ENCODE data around the gene LRRC8E.
"Not testable (repeated sequence)": the region's sequence is repeated elsewhere in the genome, so short reads cannot be mapped to it uniquely, and the experiment has no call there.

The LRRC8E gene

DNA sequence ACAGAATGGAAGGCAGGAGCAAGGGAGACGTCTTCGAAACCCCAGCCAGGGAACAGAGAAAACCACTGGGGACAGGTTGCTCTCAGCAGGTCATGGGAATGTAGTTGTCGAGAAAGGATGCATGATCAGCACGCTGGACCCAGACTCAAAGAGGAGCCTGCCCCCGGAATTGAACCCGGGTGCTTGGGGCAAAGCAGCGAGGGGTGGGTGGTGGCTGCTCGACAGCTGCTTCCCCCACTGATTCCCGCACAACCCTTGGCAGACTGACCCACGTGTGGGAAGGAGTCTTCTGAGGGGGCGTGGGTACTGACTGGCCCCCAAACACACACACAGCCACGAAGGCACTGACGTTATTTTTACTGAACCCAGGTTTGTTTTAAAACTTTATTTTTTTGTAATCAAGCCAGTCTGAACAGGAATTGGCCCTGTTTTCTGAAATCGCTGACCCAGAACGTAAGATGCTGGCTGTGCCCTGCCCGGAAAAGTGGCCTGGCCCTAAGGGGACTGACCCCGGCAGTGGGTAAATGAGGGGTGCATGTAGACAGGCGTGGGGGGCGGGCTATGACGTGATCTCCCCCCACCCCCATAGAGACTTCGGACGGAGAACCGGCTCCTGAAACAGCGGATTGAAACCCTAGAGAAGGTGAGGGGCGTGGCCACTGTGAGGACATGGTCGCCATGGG, 32.7 kb upstream of the LRRC8E start:
- TF ChIP-seq, protein P1, sequence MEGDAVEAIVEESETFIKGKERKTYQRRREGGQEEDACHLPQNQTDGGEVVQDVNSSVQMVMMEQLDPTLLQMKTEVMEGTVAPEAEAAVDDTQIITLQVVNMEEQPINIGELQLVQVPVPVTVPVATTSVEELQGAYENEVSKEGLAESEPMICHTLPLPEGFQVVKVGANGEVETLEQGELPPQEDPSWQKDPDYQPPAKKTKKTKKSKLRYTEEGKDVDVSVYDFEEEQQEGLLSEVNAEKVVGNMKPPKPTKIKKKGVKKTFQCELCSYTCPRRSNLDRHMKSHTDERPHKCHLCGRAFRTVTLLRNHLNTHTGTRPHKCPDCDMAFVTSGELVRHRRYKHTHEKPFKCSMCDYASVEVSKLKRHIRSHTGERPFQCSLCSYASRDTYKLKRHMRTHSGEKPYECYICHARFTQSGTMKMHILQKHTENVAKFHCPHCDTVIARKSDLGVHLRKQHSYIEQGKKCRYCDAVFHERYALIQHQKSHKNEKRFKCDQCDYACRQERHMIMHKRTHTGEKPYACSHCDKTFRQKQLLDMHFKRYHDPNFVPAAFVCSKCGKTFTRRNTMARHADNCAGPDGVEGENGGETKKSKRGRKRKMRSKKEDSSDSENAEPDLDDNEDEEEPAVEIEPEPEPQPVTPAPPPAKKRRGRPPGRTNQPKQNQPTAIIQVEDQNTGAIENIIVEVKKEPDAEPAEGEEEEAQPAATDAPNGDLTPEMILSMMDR (IDR thresholded peaks at IDR 0.05; ENCODE audit: low read depth, low read length): no peak
- no peak overlapping the region for H3K4me3 ChIP-seq (replicated peaks in 1 of 2; ENCODE audit: low read depth in 2 of 2, low read length in 2 of 2)
- no peak for DNase-seq (ENCODE audit: low read depth in 2 of 2)

GRCh38 chr19:7856109-7856591, 32.2 kb upstream of the LRRC8E start:
- TF ChIP-seq, protein P1 (IDR thresholded peaks at IDR 0.05; ENCODE audit: low read depth, low read length): no peak
- no peak for DNase-seq (ENCODE audit: low read depth in 2 of 2)
- no peak overlapping the region for H3K4me3 ChIP-seq (replicated peaks in 1 of 2; ENCODE audit: low read depth in 2 of 2, low read length in 2 of 2)

DNA sequence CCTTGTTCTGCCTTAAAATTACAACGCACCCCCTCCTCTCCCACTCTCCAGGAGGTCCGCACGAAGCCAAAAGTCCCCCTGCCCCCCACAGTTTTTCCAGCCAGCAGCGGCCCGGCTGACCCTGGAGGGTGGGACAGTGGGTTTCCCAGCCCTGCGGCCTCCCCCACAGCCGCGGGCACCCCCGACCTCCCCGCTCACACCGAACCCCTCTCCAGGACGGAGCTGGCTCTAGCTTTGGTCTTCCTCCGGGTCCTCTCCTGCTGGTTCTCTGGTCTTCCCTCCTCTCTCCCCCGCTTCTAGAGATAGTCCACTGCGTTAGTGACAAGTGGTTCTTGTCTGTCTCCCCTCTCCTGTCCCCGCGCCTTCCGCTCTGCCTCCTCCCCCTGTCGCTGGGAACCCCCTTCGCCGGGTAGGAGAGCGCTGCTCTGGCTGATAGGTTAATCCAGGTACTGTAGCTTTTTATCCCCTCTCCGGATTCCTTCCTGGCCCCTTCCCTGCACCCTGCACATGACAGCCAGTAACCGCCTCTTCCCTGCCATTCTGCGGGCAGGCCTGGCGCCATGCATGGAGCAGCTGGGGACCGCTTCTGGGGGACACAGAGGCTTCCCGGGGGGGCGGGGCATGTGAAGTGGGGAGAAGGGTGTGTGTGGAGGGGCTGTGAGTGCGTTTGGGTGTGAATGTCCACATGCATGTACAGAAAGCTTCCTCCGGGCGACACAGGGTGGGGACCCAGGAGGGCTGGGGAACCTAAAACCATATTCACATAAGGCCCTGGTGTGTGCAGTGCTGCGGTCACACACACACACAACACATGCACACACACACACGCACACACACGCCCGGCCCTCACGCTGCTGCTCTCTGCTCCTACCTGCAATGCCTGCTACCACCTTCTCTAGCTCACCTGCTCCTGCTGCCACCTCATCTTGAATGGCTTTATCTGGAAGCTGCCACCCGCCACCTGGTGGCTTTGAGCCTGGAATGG, 31.3 kb upstream of the LRRC8E start:
- no peak for DNase-seq (ENCODE audit: low read depth in 2 of 2)
- H3K4me3 ChIP-seq (replicated peaks in 1 of 2; ENCODE audit: low read depth in 2 of 2, low read length in 2 of 2): no peak overlapping the region
- TF ChIP-seq, protein P1 (IDR thresholded peaks at IDR 0.05; ENCODE audit: low read depth, low read length): no peak

DNA sequence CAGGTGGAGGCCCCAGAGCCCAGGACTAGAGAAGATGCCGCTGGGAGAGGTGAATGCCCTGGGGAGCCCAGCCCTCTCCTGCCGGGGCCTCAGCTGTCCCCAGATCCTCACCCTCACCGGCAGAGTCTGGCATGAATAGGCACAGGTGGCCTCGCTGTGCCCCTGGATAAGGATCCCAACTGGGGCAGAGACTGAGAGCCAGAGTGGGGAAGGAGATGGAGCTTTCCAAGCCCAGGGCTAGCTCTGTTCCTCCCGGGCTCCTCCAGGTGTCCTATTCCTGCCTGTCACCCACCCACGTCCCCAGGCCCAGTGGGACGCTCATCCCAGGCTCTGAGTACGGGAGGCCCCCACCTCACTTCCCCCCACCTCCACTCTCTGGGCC, 30.6 kb upstream of the LRRC8E start:
- no peak for DNase-seq (ENCODE audit: low read depth in 2 of 2)
- no peak overlapping the region for H3K4me3 ChIP-seq (replicated peaks in 1 of 2; ENCODE audit: low read depth in 2 of 2, low read length in 2 of 2)
- TF ChIP-seq, protein P1 (IDR thresholded peaks at IDR 0.05; ENCODE audit: low read depth, low read length): no peak

DNA sequence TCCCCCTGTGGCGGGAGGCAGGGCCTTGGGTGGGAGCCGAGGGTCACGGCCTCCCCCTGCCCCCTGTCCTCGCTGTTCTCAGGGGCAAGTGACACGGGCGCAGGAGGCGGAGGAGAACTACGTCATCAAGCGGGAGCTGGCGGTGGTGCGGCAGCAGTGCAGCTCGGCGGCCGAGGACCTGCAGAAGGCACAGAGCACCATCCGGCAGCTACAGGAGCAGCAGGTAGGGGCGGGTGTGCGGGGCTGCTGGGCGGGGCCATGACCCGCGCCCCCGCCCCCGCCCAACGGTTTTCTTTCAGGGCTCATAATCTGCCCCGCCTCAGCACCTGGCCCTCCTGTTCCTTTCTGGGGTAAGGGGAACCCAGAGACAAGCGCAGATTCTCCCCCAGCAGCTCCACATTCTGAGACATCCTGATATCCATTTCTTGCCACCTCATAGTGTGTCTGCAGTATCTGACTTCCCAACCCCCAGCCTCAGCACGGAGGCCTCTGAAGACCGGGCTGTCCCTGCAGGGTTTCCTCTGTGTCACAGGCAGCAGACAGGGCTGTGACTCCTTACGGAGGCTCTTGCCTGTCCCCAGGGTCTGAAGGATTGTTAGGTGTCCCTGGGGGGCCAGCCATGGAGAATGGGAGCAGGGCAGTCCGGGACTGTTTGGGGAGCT, 30.1 kb upstream of the LRRC8E start:
- TF ChIP-seq, protein P1 (IDR thresholded peaks at IDR 0.05; ENCODE audit: low read depth, low read length): no peak
- H3K4me3 ChIP-seq (replicated peaks in 1 of 2; ENCODE audit: low read depth in 2 of 2, low read length in 2 of 2): no peak overlapping the region
- no peak for DNase-seq (ENCODE audit: low read depth in 2 of 2)

GRCh38 chr19:7859087-7859486, 29.2 kb upstream of the LRRC8E start:
- DNase-seq (ENCODE audit: low read depth in 2 of 2): not testable (repeated sequence)

More at GRCh38 chr19:7859087-7859486, 29.2 kb upstream of the LRRC8E start:
- H3K4me3 ChIP-seq (replicated peaks in 1 of 2; ENCODE audit: low read depth in 2 of 2, low read length in 2 of 2): not testable (repeated sequence)

Data from cardiac fibroblast (primary cell).